Psoas muscle (tissue), 8 donors: ENCODE measurements around the gene TMEM88. TPM values are rescaled to one million over a fixed set of nuclear protein-coding genes. Genes with fewer than 3 reads are reported as not detected.

Source experiments
- ATAC-seq, 4 donors: fragments of 200-7000 bp; cut with Tn5 transposase; one replicate each; pipeline ENCODE4 v1.9.1; 2020; ENCODE audit warnings: moderate library complexity in 3 of 4, mild to moderate bottlenecking in 2 of 4
- DNase-seq, 2 donors: peaks; one replicate each; pipeline ENCODE4 v3.0.0-alpha.2; 2020
- H3K27ac ChIP-seq: fragments of 200-600 bp; one replicate; pipeline ENCODE4 v1.8.0; 2022
- H3K27me3 ChIP-seq, 3 donors: fragments of 200-600 bp in 1 of 3; one replicate each; pipeline versions ENCODE4 v1.6.1 to v1.8.0; 2013 to 2022; ENCODE audit warnings: low read length in 2 of 3, mild to moderate bottlenecking in 2 of 3, moderate library complexity in 1 of 3; ENCODE audit not compliant: insufficient read depth in 3 of 3
- H3K36me3 ChIP-seq, 2 donors: fragments of 200-600 bp in 1 of 2; one replicate each; pipeline versions ENCODE4 v1.6.1 to v1.8.0; 2013 to 2022; ENCODE audit warnings: low read depth in 1 of 2, mild to moderate bottlenecking in 1 of 2, moderate library complexity in 1 of 2; ENCODE audit not compliant: insufficient read depth in 1 of 2
- H3K4me1 ChIP-seq: fragments of 200-600 bp; one replicate; pipeline ENCODE4 v1.8.0; 2022
- H3K4me3 ChIP-seq: fragments of 200-600 bp; one replicate; pipeline ENCODE4 v1.8.0; 2022; ENCODE audit warnings: mild to moderate bottlenecking
- H3K9me3 ChIP-seq: fragments of 200-600 bp; one replicate; pipeline ENCODE4 v1.8.0; 2022
- CTCF ChIP-seq: fragments of 200-600 bp; IDR thresholded peaks from one replicate; pipeline ENCODE4 v1.8.0; 2022; ENCODE audit warnings: antibody characterized with exemption
- WGBS, 3 donors: extraction: QIAGEN DNeasy Blood & Tissue Kit; methylation state at CpG; one replicate each; pipeline versions ENCODE4 v1.1.6 to v1.1.7; 2013; 5-methylcytosine and 5-hydroxymethylcytosine counted together
- intact Hi-C, 2 donors: fragments of 100-400 bp; cut with DNase I; formaldehyde crosslinking; loops; one replicate each; pipeline versions ENCODE4 v1.11.0 to v1.14.2; 2022
- polyA plus RNA-seq, 3 donors: library from polyadenylated mRNA; stranded (reverse); fragments of 200-250 nt; gene quantifications; one replicate each; pipeline ENCODE4 v1.2.3, GENCODE V29; 2013
- total RNA-seq, 4 donors: library from RNA; stranded (reverse); fragmentation: NEBNext Ultra II Directional in 2 of 4; extraction: Animal tissue kit (Norgen Biotek cat#: 25700) in 2 of 4; gene quantifications; one replicate each; pipeline versions ENCODE4 v1.2.1 to v1.2.4, GENCODE V29; 2021 to 2023
- donor health status: healthy with polysubstance abuse.
- donor health status: DM: no; HTN: no; CAD: no; lungs with moderate emphysema.
- donor health status: Bipolar disorder and iron deficiency.
- donor health status: healthy.
- donor health status: DM: yes; HTN: yes; CAD: no.
- donor health status: DM: no; HTN: no; CAD: no.
- donor health status: DM: no; HTN: no; CAD: no.
- donor health status: DM: yes; HTN: yes; CAD: no.

TMEM88 gene
- total and polyA plus RNA-seq, 7 donors, result 16.3 to 57.4 (median 24.0) TPM

DNA sequence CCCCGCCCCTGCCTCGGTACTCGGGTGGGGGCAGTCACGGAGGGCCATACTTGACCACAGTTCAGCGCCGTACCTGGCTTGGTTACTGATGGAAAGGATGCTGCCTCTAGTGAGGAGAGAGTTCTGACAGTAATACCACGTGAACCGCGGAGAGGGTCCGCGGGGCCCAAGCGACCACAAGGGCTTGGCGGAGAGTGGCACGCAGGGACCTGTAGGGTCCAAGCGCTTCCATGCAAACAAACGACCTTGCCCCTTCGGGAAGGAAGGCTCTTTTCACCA is 11.7 kb upstream of the TMEM88 start:
- TF ChIP-seq CTCF, result no peak
- no peak for ATAC-seq
- no peaks in the 10 kb centered on the region for H3K9me3 ChIP-seq
- WGBS, 3 donors, result 0 to 1% (median 0%) methylated on average over 17 of the region's 17 CpGs
- DNase-seq, result no peak
- peaks cover 2 to 40% of the 10 kb centered on the region in 2 donors for H3K36me3 ChIP-seq
- no peaks in the 10 kb centered on the region for H3K27me3 ChIP-seq
- intact Hi-C loops, result loop anchor here (1.0 to 10.0 kb wide), 3 partner anchors 14 to 361 kb away; partner anchors contain the start of genes NAA38 (in 1 of the 2), POLR2A (in 1 of the 2), SAT2 (in 1 of the 2) and SLC35G6 (in 1 of the 2)
- H3K4me1 ChIP-seq, result peaks cover 43% of the 10 kb centered on the region
- peak overlapping the region; percentile 81 for H3K4me3 ChIP-seq
- H3K27ac ChIP-seq, result peak overlapping the region; percentile 99

DNA sequence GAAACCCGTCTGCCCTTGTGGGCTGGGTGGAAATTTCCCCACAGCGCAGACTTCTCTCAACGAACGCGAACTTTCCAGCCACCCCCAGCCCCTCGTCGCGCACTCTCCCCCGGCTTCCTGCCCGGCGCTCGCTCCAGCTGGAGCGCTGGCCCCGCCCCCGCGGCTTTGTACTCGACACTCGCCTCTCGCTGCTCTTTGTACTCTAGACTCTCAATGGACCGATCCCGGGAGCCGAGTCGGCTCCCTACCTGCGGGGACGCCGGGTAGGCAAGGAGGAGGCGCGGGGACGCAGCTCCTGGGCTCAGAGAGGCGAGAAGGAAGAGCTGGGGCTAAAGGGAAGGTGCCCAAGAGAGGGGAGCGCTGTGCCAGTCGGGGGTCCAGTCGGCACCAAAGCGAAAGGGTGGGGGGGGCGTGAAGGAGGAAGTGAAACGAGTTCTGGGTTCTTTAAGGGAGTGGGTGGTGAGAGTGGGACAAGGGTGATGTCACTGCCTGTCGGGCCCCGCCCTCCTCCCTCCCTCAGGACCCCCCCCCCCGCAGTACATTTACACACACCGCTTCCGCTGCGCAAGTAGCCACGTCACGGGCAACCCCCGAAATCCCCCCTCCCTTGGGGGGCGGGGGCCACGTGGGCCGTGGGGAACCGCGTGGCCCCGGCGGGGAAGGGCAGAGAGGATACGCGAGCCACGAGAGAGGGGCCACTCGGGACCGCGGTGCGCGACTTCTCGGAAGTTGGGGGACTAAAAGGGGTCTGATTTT is 11.2 kb upstream of the TMEM88 start:
- H3K4me1 ChIP-seq, result peaks cover 41% of the 10 kb centered on the region
- no peaks in the 10 kb centered on the region for H3K9me3 ChIP-seq
- peak overlapping the region; percentile 99 for H3K27ac ChIP-seq
- H3K4me3 ChIP-seq, result peak overlapping the region; percentile 81
- H3K36me3 ChIP-seq, result peaks cover 2 to 43% of the 10 kb centered on the region in 2 donors
- WGBS, 3 donors, result 0 to 1% (median 0%) methylated on average over 51 to 61 of the region's 61 CpGs
- intact Hi-C loops, result loop anchor here (1.0 to 10.0 kb wide), 3 partner anchors 14 to 361 kb away; partner anchors contain the start of genes NAA38 (in 1 of the 2), POLR2A (in 1 of the 2), SAT2 (in 1 of the 2) and SLC35G6 (in 1 of the 2)
- no peaks in the 10 kb centered on the region for H3K27me3 ChIP-seq
- ATAC-seq, result peak; percentile 21 to 40 (median 27)
- TF ChIP-seq CTCF, result no peak
- peak; percentile 85 to 88 for DNase-seq

GRCh38 chr17:7844292-7845154 is 10.3 kb upstream of the TMEM88 start:
- WGBS, 3 donors, result 0% methylated on average over 58 to 71 of the region's 71 CpGs
- Histone ChIP-seq H3K4me3 (peak overlapping the region; percentile 81), H3K27me3 (no peaks in the 10 kb centered on the region), H3K27ac (peak overlapping the region; percentile 99), H3K9me3 (no peaks in the 10 kb centered on the region), H3K4me1 (peaks cover 33% of the 10 kb centered on the region), H3K36me3 (peaks cover 7 to 51% of the 10 kb centered on the region in 2 donors)
- TF ChIP-seq CTCF, result no peak
- DNase-seq (peak; percentile 90 to 94), ATAC-seq (peak; percentile 64 to 70 (median 66))
- intact Hi-C loops, result loop anchor here (5.0 to 10.0 kb wide), 2 partner anchors 220 to 362 kb away; partner anchors contain the start of genes POLR2A (in 1 of the 2), SAT2 (in 1 of the 2) and SLC35G6 (in 1 of the 2)

GRCh38 chr17:7845359-7846062 is 9.4 kb upstream of the TMEM88 start:
- H3K36me3 ChIP-seq, result peaks cover 7 to 54% of the 10 kb centered on the region in 2 donors
- WGBS, 3 donors, result 66 to 70% (median 69%) methylated on average over 15 of the region's 15 CpGs
- peaks cover 23% of the 10 kb centered on the region for H3K4me1 ChIP-seq
- H3K27ac ChIP-seq, result peak overlapping the region; percentile 99
- H3K9me3 ChIP-seq, result no peaks in the 10 kb centered on the region
- H3K27me3 ChIP-seq, result no peaks in the 10 kb centered on the region
- intact Hi-C loops, result loop anchor here in 1 of 2 donors (10.0 kb wide), 1 partner anchor 221 kb away; the partner anchor contains the start of gene SAT2
- TF ChIP-seq CTCF, result no peak
- peak overlapping the region; percentile 81 for H3K4me3 ChIP-seq
- ATAC-seq, result no peak
- DNase-seq, result no peak
